Osteoblast (primary cell): ENCODE results near the gene LMF2. TPM values are rescaled to one million over a fixed set of nuclear protein-coding genes. Genes with fewer than 3 reads are reported as not detected.

Source experiments
- DNase-seq: peaks from one replicate; pipeline ENCODE4 v3.0.0; 2011; ENCODE audit warnings: low spot score, mixed read lengths; ENCODE audit not compliant: insufficient read length; ENCODE audit errors: missing footprints
- H2AFZ ChIP-seq: 2 replicates; pipeline ENCODE4 v1.6.0; 2011; ENCODE audit warnings: mild to moderate bottlenecking, low read length
- H3K27ac ChIP-seq: 2 replicates; pipeline ENCODE4 v1.5.1; 2011; ENCODE audit warnings: mild to moderate bottlenecking, low read depth, low read length, moderate library complexity
- H3K27me3 ChIP-seq: 2 replicates; pipeline ENCODE4 v1.6.0; 2012; ENCODE audit warnings: mild to moderate bottlenecking, control low read depth, inconsistent platforms, low read length, moderate library complexity; ENCODE audit not compliant: insufficient read depth
- H3K36me3 ChIP-seq: 2 replicates; pipeline ENCODE4 v1.5.1; 2011; ENCODE audit warnings: mild to moderate bottlenecking, low read length, control low read depth, moderate library complexity; ENCODE audit not compliant: insufficient read depth
- H3K4me1 ChIP-seq: 2 replicates; pipeline ENCODE4 v1.5.1; 2011; ENCODE audit warnings: mild to moderate bottlenecking, low read length, control low read depth, moderate library complexity; ENCODE audit not compliant: insufficient read depth
- H3K4me2 ChIP-seq: 2 replicates; pipeline ENCODE4 v1.6.0; 2011; ENCODE audit warnings: mild to moderate bottlenecking, low read length; ENCODE audit not compliant: insufficient read depth
- H3K4me3 ChIP-seq: fragments of 200-600 bp; sonication (generic); 3 replicates; pipeline ENCODE4 v1.5.1; 2012; ENCODE audit warnings: mild to moderate bottlenecking, low read length, inconsistent platforms; ENCODE audit not compliant: insufficient read depth
- H3K79me2 ChIP-seq: 2 replicates; pipeline ENCODE4 v1.6.0; 2012; ENCODE audit warnings: mild to moderate bottlenecking, low read length, control low read depth, inconsistent platforms; ENCODE audit not compliant: insufficient read depth
- H3K9me3 ChIP-seq: 2 replicates; pipeline ENCODE4 v1.5.1; 2011; ENCODE audit warnings: low read depth, low read length, control low read depth
- H4K20me1 ChIP-seq: 2 replicates; pipeline ENCODE4 v1.6.0; 2012; ENCODE audit warnings: mild to moderate bottlenecking, low read length, control low read depth; ENCODE audit not compliant: insufficient read depth
- total RNA-seq: library from RNA; depleted of rRNA; stranded (reverse); fragments of >200 nt; gene quantifications from 2 replicates; pipeline ENCODE4 v1.2.3, GENCODE V29; 2012
- TF ChIP-seq, protein P1 (sequence below): IDR thresholded peaks from 2 replicates; pipeline ENCODE4 v1.5.1; 2011; ENCODE audit warnings: mild to moderate bottlenecking, low read depth, low read length, moderate library complexity; ENCODE audit errors: extremely low read depth

The LMF2 gene
- total RNA-seq, 1 donor, result 56.8 TPM

DNA sequence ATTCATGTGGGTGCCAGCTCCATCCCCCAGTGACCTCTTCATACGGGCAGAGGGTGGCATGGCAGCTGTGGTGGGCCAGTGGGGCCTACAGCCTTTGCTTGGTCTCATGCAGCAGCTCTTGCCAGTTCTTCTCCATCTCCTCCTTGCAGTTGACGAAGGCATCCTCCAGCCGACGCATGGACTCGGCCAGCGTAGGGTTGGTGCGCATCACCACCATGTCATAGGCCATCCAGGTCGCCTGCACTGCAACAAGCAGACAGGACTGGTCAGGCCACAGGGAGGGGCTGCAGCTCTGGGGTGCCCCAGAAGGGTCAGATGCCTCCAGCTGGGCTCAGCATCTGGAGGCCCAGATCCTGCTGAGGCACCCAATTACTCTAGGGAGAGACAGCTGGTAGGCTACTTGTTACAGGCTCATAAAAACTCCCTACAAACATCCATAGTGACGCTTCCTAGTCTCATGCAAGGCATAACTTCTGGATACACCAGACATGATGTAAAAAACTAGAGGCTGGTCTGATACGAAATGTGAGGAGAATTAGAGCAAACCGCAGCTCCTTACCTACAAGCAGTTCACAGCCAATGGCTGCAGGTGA, 43.8 kb upstream of the LMF2 start:
- H3K27ac ChIP-seq, result no peak overlapping the region
- TF ChIP-seq, protein P1, sequence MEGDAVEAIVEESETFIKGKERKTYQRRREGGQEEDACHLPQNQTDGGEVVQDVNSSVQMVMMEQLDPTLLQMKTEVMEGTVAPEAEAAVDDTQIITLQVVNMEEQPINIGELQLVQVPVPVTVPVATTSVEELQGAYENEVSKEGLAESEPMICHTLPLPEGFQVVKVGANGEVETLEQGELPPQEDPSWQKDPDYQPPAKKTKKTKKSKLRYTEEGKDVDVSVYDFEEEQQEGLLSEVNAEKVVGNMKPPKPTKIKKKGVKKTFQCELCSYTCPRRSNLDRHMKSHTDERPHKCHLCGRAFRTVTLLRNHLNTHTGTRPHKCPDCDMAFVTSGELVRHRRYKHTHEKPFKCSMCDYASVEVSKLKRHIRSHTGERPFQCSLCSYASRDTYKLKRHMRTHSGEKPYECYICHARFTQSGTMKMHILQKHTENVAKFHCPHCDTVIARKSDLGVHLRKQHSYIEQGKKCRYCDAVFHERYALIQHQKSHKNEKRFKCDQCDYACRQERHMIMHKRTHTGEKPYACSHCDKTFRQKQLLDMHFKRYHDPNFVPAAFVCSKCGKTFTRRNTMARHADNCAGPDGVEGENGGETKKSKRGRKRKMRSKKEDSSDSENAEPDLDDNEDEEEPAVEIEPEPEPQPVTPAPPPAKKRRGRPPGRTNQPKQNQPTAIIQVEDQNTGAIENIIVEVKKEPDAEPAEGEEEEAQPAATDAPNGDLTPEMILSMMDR, result no peak
- H3K4me3 ChIP-seq, result no peak overlapping the region
- no peaks in the 10 kb centered on the region for H3K36me3 ChIP-seq
- H4K20me1 ChIP-seq, result no peaks in the 10 kb centered on the region
- no peaks in the 10 kb centered on the region for H3K79me2 ChIP-seq
- peaks cover 39% of the 10 kb centered on the region for H3K27me3 ChIP-seq
- H3K4me1 ChIP-seq, result no peaks in the 10 kb centered on the region
- DNase-seq, result peak; percentile 62
- H3K4me2 ChIP-seq, result no peak overlapping the region
- no peak overlapping the region for H2AFZ ChIP-seq
- H3K9me3 ChIP-seq, result no peaks in the 10 kb centered on the region

DNA sequence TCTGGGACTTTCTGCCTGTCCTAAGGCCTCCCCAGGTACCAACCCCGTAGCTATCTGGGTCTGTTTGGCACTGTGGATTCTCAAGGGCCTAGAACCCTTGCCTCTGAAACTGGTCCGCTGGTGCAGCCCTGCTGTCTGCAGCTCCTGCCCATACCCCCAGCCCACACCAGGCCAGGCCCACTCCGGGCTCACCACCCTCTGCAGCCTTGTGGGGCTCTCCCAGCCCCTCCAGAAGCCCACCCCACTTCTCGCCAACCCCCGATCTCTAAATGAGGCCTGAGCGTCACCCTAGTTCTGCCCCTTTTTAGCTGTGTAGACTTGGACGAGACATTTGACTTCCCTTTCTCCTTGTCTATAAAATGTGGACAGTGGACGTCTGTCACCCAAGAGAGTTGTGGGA, 42.9 kb upstream of the LMF2 start:
- H2AFZ ChIP-seq, result no peak overlapping the region
- no peaks in the 10 kb centered on the region for H4K20me1 ChIP-seq
- H3K79me2 ChIP-seq, result no peaks in the 10 kb centered on the region
- no peak overlapping the region for H3K27ac ChIP-seq
- no peaks in the 10 kb centered on the region for H3K4me1 ChIP-seq
- peaks cover 46% of the 10 kb centered on the region for H3K27me3 ChIP-seq
- no peaks in the 10 kb centered on the region for H3K36me3 ChIP-seq
- no peaks in the 10 kb centered on the region for H3K9me3 ChIP-seq
- H3K4me2 ChIP-seq, result no peak overlapping the region
- H3K4me3 ChIP-seq, result no peak overlapping the region
- peak; percentile 66 for DNase-seq
- TF ChIP-seq, protein P1, result no peak

DNA sequence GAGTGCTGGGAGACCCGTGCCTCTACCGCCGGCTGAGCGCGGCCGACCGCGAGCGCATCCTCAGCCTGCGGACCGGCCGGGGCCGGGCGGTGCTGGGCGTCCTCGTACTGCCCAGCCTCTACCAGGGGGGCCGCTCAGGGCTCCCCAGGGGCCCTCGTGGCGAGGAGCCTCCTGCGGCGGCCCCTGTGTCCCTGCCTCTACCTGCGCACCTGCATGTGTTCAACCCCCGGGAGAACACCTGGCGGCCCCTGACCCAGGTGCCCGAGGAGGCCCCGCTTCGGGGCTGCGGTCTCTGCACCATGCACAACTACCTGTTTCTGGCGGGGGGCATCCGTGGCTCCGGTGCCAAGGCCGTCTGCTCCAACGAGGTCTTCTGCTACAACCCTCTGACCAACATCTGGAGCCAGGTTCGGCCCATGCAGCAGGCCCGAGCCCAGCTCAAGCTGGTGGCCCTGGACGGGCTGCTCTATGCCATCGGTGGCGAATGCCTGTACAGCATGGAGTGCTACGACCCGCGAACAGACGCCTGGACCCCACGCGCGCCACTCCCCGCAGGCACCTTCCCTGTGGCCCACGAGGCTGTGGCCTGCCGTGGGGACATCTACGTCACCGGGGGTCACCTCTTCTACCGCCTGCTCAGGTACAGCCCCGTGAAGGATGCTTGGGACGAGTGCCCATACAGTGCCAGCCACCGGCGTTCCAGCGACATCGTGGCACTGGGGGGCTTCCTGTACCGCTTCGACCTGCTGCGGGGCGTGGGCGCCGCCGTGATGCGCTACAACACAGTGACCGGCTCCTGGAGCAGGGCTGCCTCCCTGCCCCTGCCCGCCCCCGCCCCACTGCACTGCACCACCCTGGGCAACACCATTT, 41.7 kb upstream of the LMF2 start:
- DNase-seq, result peak; percentile 86
- Histone ChIP-seq H3K27ac (no peak overlapping the region), H4K20me1 (no peaks in the 10 kb centered on the region), H3K4me1 (no peaks in the 10 kb centered on the region), H2AFZ (no peak overlapping the region), H3K4me2 (no peak overlapping the region), H3K9me3 (no peaks in the 10 kb centered on the region), H3K27me3 (peaks cover 53% of the 10 kb centered on the region), H3K36me3 (no peaks in the 10 kb centered on the region), H3K79me2 (no peaks in the 10 kb centered on the region), H3K4me3 (no peak overlapping the region)
- TF ChIP-seq, protein P1, result no peak
